Gastroesophageal sphincter (tissue), 3 donors: Measurements from ENCODE around the gene OR51A4.

Source experiments
- CTCF ChIP-seq, 4 experiments: fragments of 200-600 bp in 2 of 4; fragments of 450-650 bp in 2 of 4; sonication (generic) in 1 of 4; IDR thresholded peaks; one replicate each; pipeline ENCODE4 v1.5.1; 2017 to 2019; ENCODE audit warnings: antibody characterized with exemption in 4 of 4, mild to moderate bottlenecking in 2 of 4, moderate library complexity in 2 of 4
- POLR2A ChIP-seq, 2 donors: fragments of 450-650 bp; IDR thresholded peaks; one replicate each; pipeline ENCODE4 v1.6.1; 2017; ENCODE audit warnings: antibody characterized with exemption in 2 of 2, mild to moderate bottlenecking in 2 of 2, moderate library complexity in 1 of 2
- POLR2AphosphoS5 ChIP-seq: sonication (generic); formaldehyde crosslinking; IDR thresholded peaks from one replicate; pipeline ENCODE4 v1.6.1; 2017; ENCODE audit warnings: antibody characterized with exemption

GRCh38 chr11:4979036-4979435 lies 31.6 kb upstream of the OR51A4 start:
- no peak for TF ChIP-seq POLR2A (IDR thresholded peaks at IDR 0.05)
- no peak for TF ChIP-seq CTCF (IDR thresholded peaks at IDR 0.05)
- TF ChIP-seq POLR2AphosphoS5, result no peak
